Measurements from ENCODE around the gene GAK. TPM values are rescaled to one million over a fixed set of nuclear protein-coding genes. Genes with fewer than 3 reads are reported as not detected.

Gene GAK
- total and polyA plus RNA-seq, 2 of the 4 experiments (the other 2 are of a cell fraction), result 45.1 to 133 TPM

DNA sequence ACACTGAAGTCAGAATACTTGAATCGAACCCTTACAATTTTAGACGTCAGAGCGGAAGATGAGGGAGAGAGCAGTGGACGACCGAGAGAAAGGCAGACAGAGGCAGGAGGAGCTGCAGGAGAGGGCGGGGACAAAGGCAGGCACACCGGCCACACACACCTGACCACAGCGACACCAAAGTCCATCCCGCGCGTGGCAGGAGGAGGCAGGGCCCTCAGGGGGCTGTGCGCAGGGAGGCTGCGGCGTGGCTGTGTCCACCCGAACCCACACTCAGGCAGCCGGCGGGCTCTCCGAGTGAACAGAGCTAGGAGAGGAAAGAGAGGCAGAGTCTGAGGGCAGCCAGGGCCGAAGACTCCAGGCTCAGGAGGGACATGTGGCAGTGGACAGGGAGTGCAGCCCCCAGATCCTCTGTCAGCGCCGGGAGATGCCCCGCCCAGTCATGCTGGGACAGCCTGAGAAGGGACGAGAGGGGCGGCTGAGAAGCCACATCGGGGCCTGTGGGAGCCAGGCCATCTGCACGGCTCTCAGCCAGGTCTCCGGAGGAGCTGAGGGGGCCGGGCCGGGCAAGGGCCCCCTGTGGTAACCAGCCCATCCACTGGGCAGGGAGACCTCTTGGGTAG, 20.1 kb downstream of the GAK start:
- no peak overlapping the region for H3K4me3 ChIP-seq (ENCODE audit: insufficient read depth, low read depth, low read length)
- H2BK120ac ChIP-seq (ENCODE audit: low read depth, low read length), result no peak overlapping the region
- no peak overlapping the region for H3K23ac ChIP-seq (ENCODE audit: low read depth, low read length)
- H3K4me2 ChIP-seq (ENCODE audit: low read depth, low read length), result no peak overlapping the region
- TF ChIP-seq MAZ (IDR thresholded peaks at IDR 0.05; ENCODE audit: borderline replicate concordance, low read depth, low read length) (no peak), MXI1 (IDR thresholded peaks at IDR 0.05; ENCODE audit: borderline replicate concordance, low read depth, low read length) (no peak), FOS (IDR thresholded peaks at IDR 0.05; ENCODE audit: low read depth, low read length) (no peak), BHLHE40 (IDR thresholded peaks at IDR 0.05; ENCODE audit: low read depth, low read length) (no peak), SMC3 (IDR thresholded peaks at IDR 0.05; ENCODE audit: low read depth, low read length) (no peak), NFE2L2 (IDR thresholded peaks at IDR 0.05; ENCODE audit: low read depth, low read length) (no peak), POLR2A (IDR thresholded peaks at IDR 0.05; ENCODE audit: low read depth, low read length) (no peak), USF2 (IDR thresholded peaks at IDR 0.05; ENCODE audit: low read depth, low read length) (no peak), RFX5 (IDR thresholded peaks at IDR 0.05; ENCODE audit: low read depth, low read length) (no peak), CEBPB (IDR thresholded peaks at IDR 0.05; ENCODE audit: low read depth, low read length) (no peak), CHD1 (IDR thresholded peaks at IDR 0.05; ENCODE audit: low read depth, low read length) (no peak), MAFK (IDR thresholded peaks at IDR 0.05; ENCODE audit: low read depth, low read length) (no peak), ELK1 (IDR thresholded peaks at IDR 0.05; ENCODE audit: borderline replicate concordance, low read depth, low read length) (no peak), RCOR1 (IDR thresholded peaks at IDR 0.05; ENCODE audit: insufficient replicate concordance, low read length) (no peak), CTCF (conservative IDR thresholded peaks at IDR 0.05; ENCODE audit: low read depth, low read length) (no peak), RAD21 (IDR thresholded peaks at IDR 0.05; ENCODE audit: low read length) (no peak)
- no peaks in the 10 kb centered on the region for H3K9me3 ChIP-seq (ENCODE audit: control insufficient read depth, insufficient read depth, low read length)
- no peak overlapping the region for H4K91ac ChIP-seq (ENCODE audit: insufficient read depth, low read depth, low read length)
- peaks cover 5% of the 10 kb centered on the region; the same call in 1 of the 2 replicates for H3K9me1 ChIP-seq (ENCODE audit: insufficient read depth, low read length)
- no peak overlapping the region for H2BK5ac ChIP-seq (ENCODE audit: low read depth, low read length, poor library complexity, severe bottlenecking)
- BruUV-seq (replicated peaks), result no TSS peak
- POLR2A ChIA-PET (ENCODE audit: unreplicated experiment), result no interaction called here
- WGBS, 2 experiments (ENCODE audit: extremely low coverage in 2 of 2, insufficient read length in 1 of 2), result 90% methylated on average over 6 of the region's 29 CpGs; no CpG with 5 or more reads in 1 of the 2 experiments
- peaks cover 5% of the 10 kb centered on the region; the same call in 1 of the 2 replicates for H3K4me1 ChIP-seq (ENCODE audit: control insufficient read depth, insufficient read depth, low read length)
- no peak for DNase-seq
- no peak overlapping the region for H2AK5ac ChIP-seq (ENCODE audit: low read depth, low read length)
- in situ Hi-C loops (cut with MboI; ENCODE audit: low sequenced_read_pairs), result no loop called here
- no peak overlapping the region for H3K56ac ChIP-seq (ENCODE audit: extremely low read depth, insufficient read depth, low read length)
- no peak overlapping the region for H2AFZ ChIP-seq (replicated peaks; ENCODE audit: low read length, poor library complexity)
- peaks cover 71% of the 10 kb centered on the region for H4K20me1 ChIP-seq (ENCODE audit: insufficient read depth, low read length)
- CTCF ChIA-PET, result no interaction called here
- no peak overlapping the region for H2BK20ac ChIP-seq (ENCODE audit: low read depth, low read length)
- H3K4ac ChIP-seq (ENCODE audit: low read depth, low read length), result no peak overlapping the region
- dilution Hi-C loops (cut with HindIII; ENCODE audit: low sequenced_read_pairs, unreplicated experiment), result no loop called here
- no peak overlapping the region for H3K9ac ChIP-seq (ENCODE audit: low read depth, low read length)
- no peak overlapping the region for H2BK15ac ChIP-seq (ENCODE audit: low read depth, low read length)
- H4K8ac ChIP-seq (ENCODE audit: low read depth in 2 of 2, low read length in 2 of 2), result no peak overlapping the region
- H2AK9ac ChIP-seq (replicated peaks; ENCODE audit: low read depth, low read length, poor library complexity), result no peak overlapping the region
- no peak overlapping the region for H3K27ac ChIP-seq (ENCODE audit: insufficient read depth, low read length)
- H3K14ac ChIP-seq (replicated peaks; ENCODE audit: low read depth, low read length), result no peak overlapping the region
- peaks cover 13 to 68% of the 10 kb centered on the region in 2 experiments for H3K79me1 ChIP-seq (ENCODE audit: low read depth in 1 of 2, low read length in 2 of 2)
- intact Hi-C loops (cut with micrococcal nuclease), result no loop called here
- ATAC-seq (ENCODE audit: low read depth), result no peak
- no peak overlapping the region for H4K5ac ChIP-seq (ENCODE audit: low read depth, low read length)
- H3K18ac ChIP-seq (ENCODE audit: low read depth, low read length), result no peak overlapping the region
- H3K27me3 ChIP-seq (ENCODE audit: control insufficient read depth, insufficient read depth, low read length), result no peaks in the 10 kb centered on the region
- peaks cover 19% of the 10 kb centered on the region for H3K36me3 ChIP-seq (ENCODE audit: control insufficient read depth, insufficient read depth, low read length)

Data from IMR-90 (cell line).